GM18867 (cell line): ENCODE results near the gene GPR31.
"Not testable (repeated sequence)": the region's sequence is repeated elsewhere in the genome, so short reads cannot be mapped to it uniquely, and the experiment has no call there.

ENCODE experiments used
- ATAC-seq: cut with Tn5 transposase; IDR thresholded peaks from one replicate; pipeline ENCODE4 v1.9.1; 2021; ENCODE audit warnings: mild to moderate bottlenecking, moderate library complexity; ENCODE audit not compliant: unreplicated experiment

The GPR31 gene

GRCh38 chr6:167167699-167168098 lies 9.9 kb upstream of the GPR31 start:
- ATAC-seq = not testable (repeated sequence)

GRCh38 chr6:167165858-167166471 lies 8.2 kb upstream of the GPR31 start:
- ATAC-seq = no peak

GRCh38 chr6:167164261-167164660 lies 6.5 kb upstream of the GPR31 start:
- no peak for ATAC-seq

- no peak for ATAC-seq
These were observed 5.8 kb upstream of the GPR31 start for GRCh38 chr6:167163476-167164011.

- no peak for ATAC-seq
These were observed 4.8 kb upstream of the GPR31 start for GRCh38 chr6:167162591-167162990.

GRCh38 chr6:167161851-167162467 lies 4.2 kb upstream of the GPR31 start:
- no peak for ATAC-seq

GRCh38 chr6:167157414-167157813 lies 366 bp downstream of the GPR31 start:
- ATAC-seq = no peak

- no peak for ATAC-seq
These were observed 2.9 kb downstream of the GPR31 start for GRCh38 chr6:167154895-167155294.

GRCh38 chr6:167154291-167154690 lies 3.5 kb downstream of the GPR31 start:
- no peak for ATAC-seq

GRCh38 chr6:167153521-167153959 lies 4.2 kb downstream of the GPR31 start:
- peak; percentile 53 for ATAC-seq

- peak; percentile 61 for ATAC-seq
These were observed 4.9 kb downstream of the GPR31 start for GRCh38 chr6:167152862-167153261.

GRCh38 chr6:167151648-167152047 lies 6.1 kb downstream of the GPR31 start:
- ATAC-seq = no peak

- ATAC-seq = peak; percentile 61
These were observed 6.7 kb downstream of the GPR31 start for GRCh38 chr6:167150941-167151549.

- no peak for ATAC-seq
These were observed 8.8 kb downstream of the GPR31 start for GRCh38 chr6:167148997-167149396.

GRCh38 chr6:167148021-167148420 lies 9.8 kb downstream of the GPR31 start:
- no peak for ATAC-seq

- no peak for ATAC-seq
These were observed 10.8 kb downstream of the GPR31 start for GRCh38 chr6:167146977-167147376.

GRCh38 chr6:167146135-167146534 lies 11.6 kb downstream of the GPR31 start:
- ATAC-seq = no peak

GRCh38 chr6:167145461-167145860 lies 12.3 kb downstream of the GPR31 start:
- ATAC-seq = no peak

GRCh38 chr6:167143041-167143440 lies 14.7 kb downstream of the GPR31 start:
- ATAC-seq = no peak

- ATAC-seq = no peak
These were observed 15.4 kb downstream of the GPR31 start for GRCh38 chr6:167142433-167142761.

GRCh38 chr6:167141667-167142432 lies 15.9 kb downstream of the GPR31 start:
- ATAC-seq = peak; percentile 78
